GM19468 (cell line): ENCODE data around the gene NR2E1.

ENCODE experiments used
- ATAC-seq: cut with Tn5 transposase; IDR thresholded peaks from one replicate; pipeline ENCODE4 v1.9.1; 2021; ENCODE audit warnings: mild to moderate bottlenecking, moderate library complexity, moderate number of reproducible peaks; ENCODE audit not compliant: unreplicated experiment; ENCODE audit errors: extremely low read depth

NR2E1 gene

DNA sequence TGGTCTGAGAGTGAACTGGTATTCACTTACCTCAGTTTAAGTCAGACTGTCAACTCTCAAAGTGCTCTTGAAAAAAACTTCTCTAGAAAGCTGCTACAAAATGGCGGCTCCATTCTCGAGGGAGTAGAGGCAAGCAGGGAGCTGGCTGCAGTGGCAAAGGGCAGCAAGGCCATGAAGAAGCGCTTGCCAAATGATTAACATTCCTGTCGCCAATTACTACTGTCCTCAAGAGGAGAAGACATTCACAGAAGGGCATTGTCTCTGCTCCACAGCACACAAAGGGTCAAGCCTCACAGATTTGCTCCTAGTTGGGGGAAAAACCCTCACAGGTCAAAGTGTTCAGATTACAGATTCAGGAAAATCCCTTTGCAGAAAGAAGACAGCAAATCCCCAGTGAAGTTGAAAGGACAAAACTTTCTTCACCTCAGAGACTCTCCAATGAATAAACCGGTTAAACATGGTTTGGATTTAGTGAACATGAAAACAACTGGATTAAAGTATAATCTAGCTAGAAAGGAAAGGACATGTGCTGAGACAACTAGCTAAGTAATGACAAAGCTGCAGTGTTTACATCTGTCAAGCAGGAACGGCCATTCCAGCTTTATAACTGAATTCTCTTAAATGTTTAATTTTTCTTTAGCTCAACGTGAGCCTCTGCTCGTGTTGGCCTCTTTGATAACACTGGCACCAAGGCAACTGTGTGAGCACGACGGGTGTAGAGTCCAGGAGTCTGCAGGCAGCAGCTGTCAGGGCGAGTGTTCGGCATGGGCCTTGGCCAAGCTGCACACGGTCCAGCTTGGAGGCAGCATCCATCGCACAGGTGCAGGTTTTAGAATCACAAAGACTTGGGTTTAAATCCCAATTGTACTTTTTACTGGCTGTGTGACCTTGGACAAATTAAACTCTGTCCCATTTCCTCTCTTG lies 37.6 kb downstream of the NR2E1 start:
- ATAC-seq: no peak

- no peak for ATAC-seq
Measured at GRCh38 chr6:108207013-108207412, 41.2 kb downstream of the NR2E1 start.

- ATAC-seq: no peak
Measured at GRCh38 chr6:108209738-108210137, 43.9 kb downstream of the NR2E1 start.

- no peak for ATAC-seq
Measured at GRCh38 chr6:108210556-108210955, 44.7 kb downstream of the NR2E1 start.

DNA sequence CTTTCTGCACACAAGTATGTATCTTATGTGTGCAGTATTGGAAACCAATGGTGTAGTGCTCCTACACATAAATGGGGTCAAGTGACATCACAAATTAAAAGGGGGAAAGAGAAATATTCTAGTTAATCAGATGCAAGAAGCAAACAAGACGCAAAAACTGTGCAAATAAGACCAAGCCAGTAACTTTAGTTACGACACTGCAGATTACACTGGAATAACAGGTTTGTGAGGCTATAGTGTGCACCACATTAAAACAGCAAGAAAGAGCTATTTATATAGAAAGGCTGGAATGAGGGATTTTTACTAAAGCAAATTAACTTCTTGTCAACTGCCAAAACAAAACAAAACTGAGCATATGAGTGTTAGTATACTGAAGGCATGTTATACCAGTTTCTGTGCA lies 45.8 kb downstream of the NR2E1 start:
- no peak for ATAC-seq

GRCh38 chr6:108222064-108222463 lies 56.2 kb downstream of the NR2E1 start:
- no peak for ATAC-seq

GRCh38 chr6:108222504-108222903 lies 56.7 kb downstream of the NR2E1 start:
- ATAC-seq: no peak

DNA sequence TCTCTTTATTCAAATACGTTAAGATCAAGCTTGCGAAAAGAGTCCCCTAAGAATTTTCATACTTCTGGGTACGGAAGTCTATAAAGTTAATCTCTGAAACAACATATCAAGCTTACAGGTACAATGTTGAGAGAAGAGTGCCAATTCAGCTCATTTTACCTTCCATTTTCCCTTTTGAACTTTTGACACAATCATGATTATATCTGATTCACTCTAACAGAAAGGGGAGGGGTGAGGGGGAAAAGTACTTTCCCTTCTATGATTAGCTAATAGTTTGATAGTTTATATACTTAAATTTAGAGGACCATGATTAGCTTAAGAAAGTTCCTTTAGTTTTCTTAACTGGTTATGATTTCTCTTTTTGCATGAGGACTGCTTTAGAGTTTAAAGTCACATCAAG lies 61.5 kb downstream of the NR2E1 start:
- no peak for ATAC-seq

DNA sequence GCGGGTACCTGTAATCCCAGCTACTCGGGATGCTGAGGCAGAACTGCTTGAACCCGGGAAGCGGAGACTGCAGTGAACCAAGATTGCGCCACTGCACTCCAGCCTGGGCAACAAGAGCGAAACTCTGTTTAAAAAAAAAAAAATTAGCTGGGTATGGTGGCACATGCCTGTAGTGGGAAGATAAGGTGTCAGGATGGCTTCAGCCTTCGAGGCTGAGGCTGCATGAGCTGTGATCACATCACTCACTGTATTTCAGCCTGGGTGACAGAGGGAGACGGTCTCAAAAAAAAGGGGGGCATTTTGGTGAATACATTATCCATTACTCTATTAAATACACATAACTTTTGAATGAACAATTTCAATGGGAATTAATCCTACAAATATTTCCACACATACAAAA lies 62.6 kb downstream of the NR2E1 start:
- no peak for ATAC-seq

- no peak for ATAC-seq
Measured at GRCh38 chr6:108235127-108235526, 69.3 kb downstream of the NR2E1 start.

GRCh38 chr6:108236791-108237190 lies 71.0 kb downstream of the NR2E1 start:
- ATAC-seq: no peak

DNA sequence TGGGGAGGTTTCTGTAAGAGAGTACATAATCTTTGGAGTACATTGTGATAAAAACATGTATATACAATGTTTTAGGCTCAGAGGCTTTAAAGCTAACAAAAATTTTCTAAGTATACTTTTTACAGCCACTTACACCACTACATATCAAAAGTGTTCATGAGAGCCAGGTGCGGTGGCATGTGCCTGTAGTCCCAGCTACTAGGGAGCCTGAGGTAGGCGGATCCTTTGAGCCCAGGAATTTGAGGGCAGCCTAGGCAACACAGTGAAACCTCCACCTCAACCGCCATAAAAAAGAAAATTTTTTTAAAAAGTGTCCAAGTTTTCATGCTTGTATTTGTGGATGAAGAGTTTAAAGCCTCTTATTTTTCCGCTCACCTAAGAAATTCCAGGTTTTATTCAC lies 72.5 kb downstream of the NR2E1 start:
- no peak for ATAC-seq
